Neural cell (in vitro differentiated cells): ENCODE measurements around the gene PCDHGC5.

Experiments
- EP300 ChIP-seq: fragments of 450-650 bp; conservative IDR thresholded peaks from 2 replicates; pipeline ENCODE4 v1.6.1; 2014; ENCODE audit warnings: antibody characterized with exemption, mild to moderate bottlenecking, moderate library complexity; ENCODE audit not compliant: poor library complexity, severe bottlenecking
- EZH2 ChIP-seq: fragments of 200-600, 300-800 bp; shearing (Covaris generic), sonication (generic); IDR thresholded peaks from 2 replicates; pipeline ENCODE4 v1.6.1; 2014; ENCODE audit warnings: antibody characterized with exemption, low read length, borderline replicate concordance, mild to moderate bottlenecking; ENCODE audit not compliant: insufficient read depth, poor library complexity, severe bottlenecking
- MXI1 ChIP-seq: fragments of 450-650 bp; conservative IDR thresholded peaks from 2 replicates; pipeline ENCODE4 v1.6.1; 2014; ENCODE audit warnings: antibody characterized with exemption, mild to moderate bottlenecking; ENCODE audit not compliant: poor library complexity, severe bottlenecking
- TAF1 ChIP-seq: IDR thresholded peaks from 2 replicates; pipeline ENCODE4 v1.6.1; 2012; ENCODE audit warnings: low read depth
- TF ChIP-seq, protein P1 (sequence below): fragments of 450-650 bp; IDR thresholded peaks from 2 replicates; pipeline ENCODE4 v1.5.1; 2014; ENCODE audit warnings: antibody characterized with exemption, mild to moderate bottlenecking, moderate library complexity; ENCODE audit not compliant: poor library complexity, severe bottlenecking
- TF ChIP-seq, protein P2 (sequence below): IDR thresholded peaks from 2 replicates; pipeline ENCODE4 v1.6.1; 2012; ENCODE audit warnings: borderline replicate concordance

DNA sequence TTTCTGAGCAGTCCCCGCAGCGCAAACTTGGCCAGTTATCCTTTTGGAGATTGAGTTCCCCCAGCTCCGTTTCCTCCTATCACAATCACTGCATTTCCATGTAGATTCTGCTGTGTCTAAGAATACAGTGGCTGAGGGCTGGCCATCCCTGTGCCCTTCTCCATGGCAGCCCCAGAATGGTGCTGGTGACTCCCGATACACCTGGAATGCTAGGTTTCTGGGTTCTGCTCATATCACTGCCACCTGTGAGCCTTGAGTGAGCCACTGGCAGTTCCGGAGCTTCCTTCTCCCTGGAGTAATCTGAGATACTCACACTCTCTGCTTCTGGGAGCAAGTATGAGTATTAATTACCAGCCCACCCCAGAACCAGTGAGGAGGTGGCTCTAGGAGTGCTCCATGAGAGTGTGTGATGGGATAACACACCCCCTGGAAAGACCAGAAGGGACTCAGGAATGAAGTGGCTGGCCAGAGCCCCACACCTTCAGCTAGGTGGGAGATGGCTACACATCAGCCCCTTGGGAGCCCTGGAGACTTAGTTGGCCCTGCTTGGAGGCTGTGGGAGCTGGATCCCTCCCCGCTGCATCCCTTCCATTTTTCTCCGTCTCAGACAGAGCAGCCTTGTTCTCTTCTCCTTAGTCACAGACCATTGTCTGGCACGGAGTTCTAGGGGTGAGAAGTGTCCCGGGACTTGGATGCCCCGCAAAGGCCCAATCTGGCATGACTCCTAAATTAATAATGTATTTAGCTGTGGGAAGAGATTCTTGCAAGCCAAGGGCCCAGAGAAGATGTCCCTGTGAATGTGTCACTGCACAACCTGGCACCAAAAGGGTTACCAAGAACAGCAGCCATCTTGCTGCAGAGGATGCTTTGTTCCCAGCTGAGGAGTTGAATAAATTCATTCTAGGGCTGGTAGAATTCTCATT is 4.9 kb downstream of the PCDHGC5 start:
- TF ChIP-seq, protein P1, sequence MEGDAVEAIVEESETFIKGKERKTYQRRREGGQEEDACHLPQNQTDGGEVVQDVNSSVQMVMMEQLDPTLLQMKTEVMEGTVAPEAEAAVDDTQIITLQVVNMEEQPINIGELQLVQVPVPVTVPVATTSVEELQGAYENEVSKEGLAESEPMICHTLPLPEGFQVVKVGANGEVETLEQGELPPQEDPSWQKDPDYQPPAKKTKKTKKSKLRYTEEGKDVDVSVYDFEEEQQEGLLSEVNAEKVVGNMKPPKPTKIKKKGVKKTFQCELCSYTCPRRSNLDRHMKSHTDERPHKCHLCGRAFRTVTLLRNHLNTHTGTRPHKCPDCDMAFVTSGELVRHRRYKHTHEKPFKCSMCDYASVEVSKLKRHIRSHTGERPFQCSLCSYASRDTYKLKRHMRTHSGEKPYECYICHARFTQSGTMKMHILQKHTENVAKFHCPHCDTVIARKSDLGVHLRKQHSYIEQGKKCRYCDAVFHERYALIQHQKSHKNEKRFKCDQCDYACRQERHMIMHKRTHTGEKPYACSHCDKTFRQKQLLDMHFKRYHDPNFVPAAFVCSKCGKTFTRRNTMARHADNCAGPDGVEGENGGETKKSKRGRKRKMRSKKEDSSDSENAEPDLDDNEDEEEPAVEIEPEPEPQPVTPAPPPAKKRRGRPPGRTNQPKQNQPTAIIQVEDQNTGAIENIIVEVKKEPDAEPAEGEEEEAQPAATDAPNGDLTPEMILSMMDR: no peak
- TF ChIP-seq TAF1 (no peak), MXI1 (no peak), EP300 (no peak), EZH2 (no peak)
- TF ChIP-seq, protein P2, sequence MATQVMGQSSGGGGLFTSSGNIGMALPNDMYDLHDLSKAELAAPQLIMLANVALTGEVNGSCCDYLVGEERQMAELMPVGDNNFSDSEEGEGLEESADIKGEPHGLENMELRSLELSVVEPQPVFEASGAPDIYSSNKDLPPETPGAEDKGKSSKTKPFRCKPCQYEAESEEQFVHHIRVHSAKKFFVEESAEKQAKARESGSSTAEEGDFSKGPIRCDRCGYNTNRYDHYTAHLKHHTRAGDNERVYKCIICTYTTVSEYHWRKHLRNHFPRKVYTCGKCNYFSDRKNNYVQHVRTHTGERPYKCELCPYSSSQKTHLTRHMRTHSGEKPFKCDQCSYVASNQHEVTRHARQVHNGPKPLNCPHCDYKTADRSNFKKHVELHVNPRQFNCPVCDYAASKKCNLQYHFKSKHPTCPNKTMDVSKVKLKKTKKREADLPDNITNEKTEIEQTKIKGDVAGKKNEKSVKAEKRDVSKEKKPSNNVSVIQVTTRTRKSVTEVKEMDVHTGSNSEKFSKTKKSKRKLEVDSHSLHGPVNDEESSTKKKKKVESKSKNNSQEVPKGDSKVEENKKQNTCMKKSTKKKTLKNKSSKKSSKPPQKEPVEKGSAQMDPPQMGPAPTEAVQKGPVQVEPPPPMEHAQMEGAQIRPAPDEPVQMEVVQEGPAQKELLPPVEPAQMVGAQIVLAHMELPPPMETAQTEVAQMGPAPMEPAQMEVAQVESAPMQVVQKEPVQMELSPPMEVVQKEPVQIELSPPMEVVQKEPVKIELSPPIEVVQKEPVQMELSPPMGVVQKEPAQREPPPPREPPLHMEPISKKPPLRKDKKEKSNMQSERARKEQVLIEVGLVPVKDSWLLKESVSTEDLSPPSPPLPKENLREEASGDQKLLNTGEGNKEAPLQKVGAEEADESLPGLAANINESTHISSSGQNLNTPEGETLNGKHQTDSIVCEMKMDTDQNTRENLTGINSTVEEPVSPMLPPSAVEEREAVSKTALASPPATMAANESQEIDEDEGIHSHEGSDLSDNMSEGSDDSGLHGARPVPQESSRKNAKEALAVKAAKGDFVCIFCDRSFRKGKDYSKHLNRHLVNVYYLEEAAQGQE: peak; percentile 32
